Karpas-422 (cell line): ENCODE results near the gene SAV1. TPM values are rescaled to one million over a fixed set of nuclear protein-coding genes. Genes with fewer than 3 reads are reported as not detected.

Experiments
- DNase-seq: peaks from one replicate; pipeline ENCODE4 v3.0.0-alpha.2; 2015
- H2AFZ ChIP-seq: fragments of 200-600 bp; sonication (generic); 2 replicates; pipeline ENCODE4 v1.6.1; 2014; ENCODE audit warnings: antibody characterized with exemption, low read length, mixed read lengths
- H3K27ac ChIP-seq: fragments of 200-600 bp; sonication (generic); 2 replicates; pipeline ENCODE4 v1.5.1; 2014; ENCODE audit warnings: mild to moderate bottlenecking, low read length, moderate library complexity
- H3K27me3 ChIP-seq: fragments of 200-600 bp; sonication (generic); 2 replicates; pipeline ENCODE4 v1.6.1; 2014; ENCODE audit warnings: low read length, mixed read lengths
- H3K36me3 ChIP-seq: fragments of 200-600 bp; sonication (generic); 2 replicates; pipeline ENCODE4 v1.6.1; 2014; ENCODE audit warnings: low read length, mixed read lengths; ENCODE audit not compliant: insufficient read depth
- H3K4me1 ChIP-seq: fragments of 200-600 bp; sonication (generic); 2 replicates; pipeline ENCODE4 v1.6.1; 2014; ENCODE audit warnings: mild to moderate bottlenecking, low read length, mixed read lengths
- H3K4me2 ChIP-seq: fragments of 200-600 bp; sonication (generic); 2 replicates; pipeline ENCODE4 v1.6.1; 2014; ENCODE audit warnings: low read length, low read depth, mild to moderate bottlenecking; ENCODE audit not compliant: poor library complexity, severe bottlenecking
- H3K4me3 ChIP-seq: fragments of 200-600 bp; sonication (generic); 2 replicates; pipeline ENCODE4 v1.5.1; 2014; ENCODE audit warnings: mild to moderate bottlenecking, antibody characterized with exemption, low read length, mixed read lengths
- H3K79me2 ChIP-seq: fragments of 200-600 bp; sonication (generic); 2 replicates; pipeline ENCODE4 v1.6.1; 2014; ENCODE audit warnings: mild to moderate bottlenecking, low read length, mixed read lengths
- H3K9ac ChIP-seq: fragments of 200-600 bp; sonication (generic); 2 replicates; pipeline ENCODE4 v1.6.0; 2014; ENCODE audit warnings: low read length
- H3K9me2 ChIP-seq: fragments of 200-600 bp; sonication (generic), shearing (Covaris generic); replicated peaks from 2 replicates; pipeline ENCODE4 v1.6.0; 2014; ENCODE audit warnings: mild to moderate bottlenecking, low read length, moderate library complexity; ENCODE audit not compliant: insufficient read depth
- H3K9me3 ChIP-seq: fragments of 300-700, 200-600 bp; sonication (generic); 2 replicates; pipeline ENCODE4 v1.6.1; 2014; ENCODE audit warnings: low read length, mixed read lengths
- H4K20me1 ChIP-seq: fragments of 200-600 bp; sonication (generic); 2 replicates; pipeline ENCODE4 v1.6.1; 2014; ENCODE audit warnings: mild to moderate bottlenecking, antibody characterized with exemption, low read length, low read depth; ENCODE audit not compliant: insufficient read depth
- total RNA-seq: library from RNA; depleted of rRNA; stranded (reverse); fragments of >200 nt; shearing (Covaris generic); gene quantifications from 2 replicates; pipeline ENCODE4 v1.2.3, GENCODE V29; 2014; ENCODE audit warnings: low replicate concordance

Gene SAV1
- total RNA-seq, 1 experiment from 2014 or later: 22.0 TPM

DNA sequence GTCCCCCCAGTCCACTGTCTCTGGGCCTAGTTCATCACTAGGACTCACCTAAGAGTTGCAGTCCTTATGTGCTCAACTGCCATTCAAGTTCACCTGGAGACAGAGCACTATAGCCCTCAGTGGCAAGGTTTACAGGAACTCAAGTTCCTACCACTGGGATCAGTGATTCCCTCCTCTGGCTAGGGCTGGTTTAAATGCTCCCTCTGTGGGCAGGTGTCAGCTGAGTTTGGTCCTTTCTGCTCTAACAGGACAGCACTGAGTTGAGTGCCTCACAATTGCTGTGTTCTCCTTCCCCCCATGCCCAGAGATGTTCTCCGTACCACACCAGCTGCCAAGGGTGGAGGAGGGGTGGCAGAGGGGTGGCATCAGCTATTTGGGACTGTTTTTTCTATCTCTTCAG, 20.8 kb upstream of the SAV1 start:
- Histone ChIP-seq H3K36me3 (no peaks in the 10 kb centered on the region), H3K27ac (no peak overlapping the region), H3K4me3 (no peak overlapping the region), H2AFZ (no peak overlapping the region), H3K4me2 (no peak overlapping the region), H4K20me1 (no peaks in the 10 kb centered on the region), H3K27me3 (no peaks in the 10 kb centered on the region), H3K9me3 (peaks cover 7% of the 10 kb centered on the region; the same call in 1 of the 2 replicates), H3K4me1 (no peaks in the 10 kb centered on the region), H3K9me2 (no peaks in the 10 kb centered on the region), H3K9ac (no peak overlapping the region), H3K79me2 (no peaks in the 10 kb centered on the region)
- no peak for DNase-seq

DNA sequence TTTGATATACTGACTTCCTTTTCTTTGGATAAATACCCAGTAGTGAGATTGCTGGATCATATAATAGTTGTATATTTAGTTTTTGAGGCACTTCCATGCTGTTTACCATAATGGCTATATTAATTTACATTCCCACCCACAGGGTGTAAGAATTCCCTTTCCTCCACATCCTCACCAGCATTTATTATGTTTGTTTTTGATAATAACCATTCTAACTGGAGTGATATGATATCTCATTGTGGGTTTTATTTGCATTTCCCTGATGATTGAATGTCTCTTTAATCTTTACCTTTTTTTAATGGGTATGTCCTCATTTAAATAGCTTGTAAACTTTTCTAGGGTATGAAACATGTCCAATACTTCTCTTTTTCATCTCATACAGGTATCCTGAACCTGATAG, 11.6 kb upstream of the SAV1 start:
- no peaks in the 10 kb centered on the region for H3K79me2 ChIP-seq
- no peak overlapping the region for H3K4me2 ChIP-seq
- H4K20me1 ChIP-seq: no peaks in the 10 kb centered on the region
- H3K4me1 ChIP-seq: peaks cover 11% of the 10 kb centered on the region
- H3K27me3 ChIP-seq: no peaks in the 10 kb centered on the region
- no peak overlapping the region for H2AFZ ChIP-seq
- no peak overlapping the region for H3K9ac ChIP-seq
- H3K27ac ChIP-seq: no peak overlapping the region
- no peak overlapping the region for H3K4me3 ChIP-seq
- no peak for DNase-seq
- H3K9me2 ChIP-seq: no peaks in the 10 kb centered on the region
- H3K36me3 ChIP-seq: no peaks in the 10 kb centered on the region
- H3K9me3 ChIP-seq: no peaks in the 10 kb centered on the region

DNA sequence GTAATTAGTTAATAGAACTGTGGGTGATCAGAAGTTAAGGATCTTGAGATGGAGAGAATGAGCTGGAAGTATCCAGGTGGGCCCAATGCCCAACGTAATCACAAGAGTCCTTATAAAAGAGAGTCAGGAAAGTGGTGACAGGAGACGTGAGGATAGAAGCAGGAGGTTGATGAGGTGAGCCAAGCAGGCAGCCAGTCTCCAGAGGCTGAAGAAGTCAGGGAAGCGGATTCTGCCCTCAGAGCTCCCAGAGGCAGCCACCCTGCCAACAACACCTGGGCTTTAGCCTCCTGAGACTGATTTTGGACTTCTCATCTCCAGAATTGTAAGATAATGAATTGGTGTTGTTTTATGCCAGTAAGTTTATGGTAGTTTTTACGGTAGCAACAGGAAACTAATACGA, 10.1 kb upstream of the SAV1 start:
- Histone ChIP-seq H3K27me3 (no peaks in the 10 kb centered on the region), H2AFZ (no peak overlapping the region), H3K79me2 (no peaks in the 10 kb centered on the region), H3K9me3 (no peaks in the 10 kb centered on the region), H3K4me2 (no peak overlapping the region), H3K36me3 (no peaks in the 10 kb centered on the region), H3K4me3 (no peak overlapping the region), H3K27ac (no peak overlapping the region), H3K4me1 (peaks cover 11% of the 10 kb centered on the region), H3K9ac (no peak overlapping the region), H3K9me2 (no peaks in the 10 kb centered on the region), H4K20me1 (no peaks in the 10 kb centered on the region)
- DNase-seq: no peak

DNA sequence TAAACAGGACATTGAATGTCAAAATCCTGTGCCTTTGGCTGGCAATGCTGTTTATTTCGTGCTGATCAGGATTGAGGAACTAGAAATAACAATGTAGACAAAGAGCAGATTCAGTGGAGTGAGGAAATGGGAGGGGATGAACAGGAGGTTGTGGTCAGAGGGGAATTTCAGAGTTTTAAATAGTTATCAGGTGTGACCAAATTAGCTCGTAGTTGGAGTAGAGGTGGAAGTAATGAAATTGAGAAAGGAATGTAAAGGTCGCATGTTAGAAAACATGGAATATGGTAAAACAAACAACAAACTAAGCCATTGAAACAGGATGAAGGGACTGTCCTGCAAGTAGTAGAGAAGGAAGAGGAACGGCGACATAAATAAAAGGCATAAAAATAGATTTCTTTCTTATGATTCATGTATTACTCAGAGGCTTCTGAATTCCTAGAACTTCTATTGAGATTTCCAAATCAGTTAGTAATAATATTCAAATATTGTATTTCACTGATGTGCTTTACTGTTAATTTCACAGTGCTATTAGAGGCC, 9.5 kb upstream of the SAV1 start:
- Histone ChIP-seq H3K4me1 (peaks cover 11% of the 10 kb centered on the region), H3K4me2 (no peak overlapping the region), H3K4me3 (no peak overlapping the region), H3K27me3 (no peaks in the 10 kb centered on the region), H3K27ac (no peak overlapping the region), H3K9me3 (no peaks in the 10 kb centered on the region), H3K36me3 (no peaks in the 10 kb centered on the region), H3K79me2 (no peaks in the 10 kb centered on the region), H3K9me2 (no peaks in the 10 kb centered on the region), H3K9ac (no peak overlapping the region), H4K20me1 (no peaks in the 10 kb centered on the region), H2AFZ (no peak overlapping the region)
- no peak for DNase-seq

DNA sequence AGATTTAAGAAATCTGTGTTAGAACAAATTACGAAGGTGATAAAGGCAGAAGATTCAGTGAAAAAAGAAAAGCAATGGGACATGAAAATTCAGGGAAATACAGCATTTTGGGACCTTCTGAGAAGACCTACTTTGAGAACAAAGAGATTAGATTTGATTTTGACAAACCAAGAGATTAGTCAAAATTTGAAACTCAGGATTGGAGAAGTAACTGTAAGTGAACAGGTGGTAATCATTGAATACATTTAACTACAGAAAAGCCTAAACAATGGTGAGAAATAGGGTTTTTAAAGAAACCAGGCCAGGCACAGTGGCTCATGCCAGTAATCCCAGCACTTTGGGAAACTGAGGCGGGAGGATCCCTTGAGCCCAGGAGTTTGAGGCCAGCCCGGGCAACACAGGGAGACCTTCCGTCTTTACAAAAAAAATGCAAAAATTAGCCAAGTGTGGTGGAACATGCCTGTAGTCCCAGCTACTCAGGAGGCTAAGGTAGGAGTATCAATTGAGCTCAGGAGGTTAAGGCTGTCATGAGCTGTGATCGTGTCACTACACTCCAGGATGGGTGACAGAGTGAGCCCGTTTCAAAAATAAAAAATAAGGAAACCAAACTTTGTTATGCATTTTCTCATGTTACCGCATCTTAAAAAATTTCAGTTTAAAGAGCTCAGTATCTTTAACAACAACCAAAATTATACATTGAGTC, 8.9 kb upstream of the SAV1 start:
- Histone ChIP-seq H3K9ac (no peak overlapping the region), H3K9me2 (no peaks in the 10 kb centered on the region), H4K20me1 (no peaks in the 10 kb centered on the region), H3K36me3 (no peaks in the 10 kb centered on the region), H2AFZ (no peak overlapping the region), H3K9me3 (no peaks in the 10 kb centered on the region), H3K4me1 (peaks cover 11% of the 10 kb centered on the region), H3K79me2 (no peaks in the 10 kb centered on the region), H3K27me3 (no peaks in the 10 kb centered on the region), H3K4me3 (no peak overlapping the region), H3K4me2 (no peak overlapping the region), H3K27ac (no peak overlapping the region)
- no peak for DNase-seq

DNA sequence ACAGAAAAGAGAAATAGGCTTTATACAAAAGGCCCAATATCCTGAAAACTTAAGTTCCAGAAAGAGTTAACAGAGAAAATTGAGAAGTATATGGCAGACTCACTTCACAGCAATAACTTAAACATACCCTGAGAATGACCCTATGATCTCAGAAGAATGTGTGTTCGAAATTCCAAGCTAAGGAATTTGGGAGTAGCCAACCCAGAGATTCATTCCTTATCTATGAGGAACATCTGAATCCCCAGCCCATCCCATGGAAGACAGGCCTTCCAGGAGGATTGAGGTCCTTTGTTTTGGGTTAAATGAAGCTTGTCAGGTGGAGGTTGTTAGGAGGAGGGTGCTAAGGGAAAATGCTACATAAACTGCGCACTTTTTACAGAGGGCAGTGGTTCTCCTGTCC, 7.5 kb upstream of the SAV1 start:
- H3K4me1 ChIP-seq: peaks cover 11% of the 10 kb centered on the region
- H4K20me1 ChIP-seq: no peaks in the 10 kb centered on the region
- H3K27ac ChIP-seq: no peak overlapping the region
- no peaks in the 10 kb centered on the region for H3K36me3 ChIP-seq
- H3K9me2 ChIP-seq: no peaks in the 10 kb centered on the region
- no peaks in the 10 kb centered on the region for H3K79me2 ChIP-seq
- H3K4me3 ChIP-seq: no peak overlapping the region
- H3K4me2 ChIP-seq: no peak overlapping the region
- no peaks in the 10 kb centered on the region for H3K9me3 ChIP-seq
- no peak for DNase-seq
- H2AFZ ChIP-seq: no peak overlapping the region
- H3K27me3 ChIP-seq: no peaks in the 10 kb centered on the region
- H3K9ac ChIP-seq: no peak overlapping the region

DNA sequence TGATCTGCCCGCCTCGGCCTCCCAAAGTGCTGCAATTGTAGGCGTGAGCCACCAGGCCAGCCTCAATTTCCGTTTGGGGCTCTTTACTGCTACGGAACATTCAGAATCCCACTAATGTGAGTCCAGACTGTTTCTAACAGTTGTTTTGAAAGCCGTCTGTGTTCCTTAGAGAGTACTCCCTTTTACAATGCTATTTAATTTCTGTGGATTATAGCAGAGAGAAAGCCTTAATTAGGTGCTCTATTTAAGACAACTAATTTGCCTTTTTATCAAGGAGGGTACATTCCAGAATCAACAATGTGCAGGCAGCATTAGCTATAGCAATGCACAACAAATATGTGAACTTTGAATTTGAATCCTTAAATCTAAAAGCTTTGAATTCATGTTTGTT, 2.8 kb upstream of the SAV1 start:
- no peaks in the 10 kb centered on the region for H3K27me3 ChIP-seq
- no peak overlapping the region for H2AFZ ChIP-seq
- no peak overlapping the region for H3K27ac ChIP-seq
- H3K36me3 ChIP-seq: no peaks in the 10 kb centered on the region
- H3K9ac ChIP-seq: no peak overlapping the region
- peaks cover 17% of the 10 kb centered on the region for H3K79me2 ChIP-seq
- no peaks in the 10 kb centered on the region for H3K9me2 ChIP-seq
- peaks cover 24% of the 10 kb centered on the region for H3K4me1 ChIP-seq
- no peaks in the 10 kb centered on the region for H3K9me3 ChIP-seq
- H3K4me2 ChIP-seq: no peak overlapping the region
- no peak for DNase-seq
- no peak overlapping the region for H3K4me3 ChIP-seq
- H4K20me1 ChIP-seq: no peaks in the 10 kb centered on the region

DNA sequence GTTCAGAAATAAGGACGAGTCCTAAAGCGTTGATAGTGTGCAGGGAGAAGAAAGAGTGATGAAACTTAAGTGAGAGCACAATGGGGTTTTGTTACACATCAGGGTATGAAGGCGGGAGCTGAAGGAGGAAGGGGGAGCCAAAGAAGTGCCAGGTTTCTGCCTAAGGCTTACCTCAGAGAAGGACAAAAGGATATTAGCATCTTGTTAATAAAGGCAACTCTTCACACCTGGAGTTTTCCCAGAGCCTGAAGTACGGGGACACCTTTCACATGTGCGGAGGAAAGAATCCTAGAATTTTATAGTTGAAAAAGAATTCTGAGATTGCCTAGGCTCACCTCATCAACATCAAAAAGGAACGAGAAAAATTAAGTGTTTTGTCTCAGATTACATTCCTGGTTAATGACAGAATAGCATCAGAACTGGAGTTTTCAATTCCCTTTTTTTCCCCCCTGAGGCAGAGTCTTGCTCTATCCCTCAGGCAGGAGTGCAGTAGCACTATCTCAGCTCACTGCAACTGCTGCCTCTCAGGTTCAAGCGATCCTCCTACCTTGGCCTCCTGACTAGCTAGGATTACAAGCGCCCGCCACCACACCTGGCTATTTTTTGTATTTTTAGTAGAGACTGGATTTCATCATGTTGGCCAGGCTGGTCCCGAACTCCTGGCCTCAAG, 2.2 kb upstream of the SAV1 start:
- DNase-seq: no peak
- no peak overlapping the region for H3K27ac ChIP-seq
- H3K9me3 ChIP-seq: no peaks in the 10 kb centered on the region
- H3K79me2 ChIP-seq: peaks cover 21% of the 10 kb centered on the region
- H3K4me3 ChIP-seq: no peak overlapping the region
- H4K20me1 ChIP-seq: no peaks in the 10 kb centered on the region
- peaks cover 29% of the 10 kb centered on the region for H3K4me1 ChIP-seq
- no peaks in the 10 kb centered on the region for H3K27me3 ChIP-seq
- no peak overlapping the region for H3K4me2 ChIP-seq
- no peaks in the 10 kb centered on the region for H3K36me3 ChIP-seq
- no peak overlapping the region for H3K9ac ChIP-seq
- no peak overlapping the region for H2AFZ ChIP-seq
- H3K9me2 ChIP-seq: no peaks in the 10 kb centered on the region
